Measurements from ENCODE around the gene TNS1. TPM values are rescaled to one million over a fixed set of nuclear protein-coding genes. Genes with fewer than 3 reads are reported as not detected.

Gene TNS1
- total RNA-seq, 3 donors from 2014 or later (not counting 1 experiment from before 2014, with no cell fraction given) = 1.1 to 3.0 (median 2.1) TPM

- Histone ChIP-seq H3K36me3 (ENCODE audit: control insufficient read depth, insufficient read depth, low read length) (no peaks in the 10 kb centered on the region), H3K27ac (ENCODE audit: low read length) (no peak overlapping the region), H3K4me1 (ENCODE audit: control insufficient read depth, insufficient read depth, low read length) (no peaks in the 10 kb centered on the region), H3K9me3 (ENCODE audit: control insufficient read depth, insufficient read depth, low read length) (no peaks in the 10 kb centered on the region), H3K4me3 (ENCODE audit: low read length) (no peak overlapping the region), H3K27me3 (ENCODE audit: control insufficient read depth, insufficient read depth, low read length) (no peaks in the 10 kb centered on the region)
- no peak for DNase-seq
- no peak overlapping the region for H3K27ac Mint-ChIP-seq
- H3K27me3 Mint-ChIP-seq (ENCODE audit: low read depth in 2 of 2) = peaks cover 12 to 14% of the 10 kb centered on the region in 2 donors
- ATAC-seq = no peak
- no peak overlapping the region for H3K4me3 Mint-ChIP-seq
- intact Hi-C loops (cut with micrococcal nuclease) = no loop called here
- 44% methylated on average over 10 of the region's 11 CpGs for WGBS (ENCODE audit: insufficient coverage)
- no peaks in the 10 kb centered on the region for H3K36me3 Mint-ChIP-seq
- TF ChIP-seq CTCF (IDR thresholded peaks at IDR 0.05) = no peak
- H3K9me3 Mint-ChIP-seq = no peaks in the 10 kb centered on the region
- no peaks in the 10 kb centered on the region for H3K4me1 Mint-ChIP-seq
Observed at GRCh38 chr2:218003281-218003944, 618 bp upstream of the TNS1 start.

GRCh38 chr2:218002143-218002844, 501 bp downstream of the TNS1 start:
- DNase-seq (no peak), ATAC-seq (no peak)
- peaks cover 8 to 11% of the 10 kb centered on the region in 2 donors for H3K27me3 Mint-ChIP-seq (ENCODE audit: low read depth in 2 of 2)
- H3K4me1 ChIP-seq (ENCODE audit: control insufficient read depth, insufficient read depth, low read length) = no peaks in the 10 kb centered on the region
- no peak overlapping the region for H3K4me3 Mint-ChIP-seq
- intact Hi-C loops (cut with micrococcal nuclease) = no loop called here
- no peak overlapping the region for H3K27ac ChIP-seq (ENCODE audit: low read length)
- 88% methylated on average over 9 of the region's 12 CpGs for WGBS (ENCODE audit: insufficient coverage)
- no peaks in the 10 kb centered on the region for H3K36me3 ChIP-seq (ENCODE audit: control insufficient read depth, insufficient read depth, low read length)
- no peak overlapping the region for H3K4me3 ChIP-seq (ENCODE audit: low read length)
- no peaks in the 10 kb centered on the region for H3K36me3 Mint-ChIP-seq
- no peaks in the 10 kb centered on the region for H3K9me3 ChIP-seq (ENCODE audit: control insufficient read depth, insufficient read depth, low read length)
- no peak overlapping the region for H3K27ac Mint-ChIP-seq
- no peaks in the 10 kb centered on the region for H3K27me3 ChIP-seq (ENCODE audit: control insufficient read depth, insufficient read depth, low read length)
- H3K4me1 Mint-ChIP-seq = no peaks in the 10 kb centered on the region
- no peak for TF ChIP-seq CTCF (IDR thresholded peaks at IDR 0.05)
- H3K9me3 Mint-ChIP-seq = no peaks in the 10 kb centered on the region

- Mint-ChIP-seq H3K4me3 (no peak overlapping the region), H3K9me3 (no peaks in the 10 kb centered on the region), H3K36me3 (no peaks in the 10 kb centered on the region), H3K4me1 (no peaks in the 10 kb centered on the region), H3K27me3 (ENCODE audit: low read depth in 2 of 2) (peaks cover 11 to 17% of the 10 kb centered on the region in 2 donors), H3K27ac (no peak overlapping the region)
- 68% methylated on average over 4 of the region's 4 CpGs for WGBS (ENCODE audit: insufficient coverage)
- intact Hi-C loops (cut with micrococcal nuclease) = no loop called here
- Histone ChIP-seq H3K27me3 (ENCODE audit: control insufficient read depth, insufficient read depth, low read length) (no peaks in the 10 kb centered on the region), H3K27ac (ENCODE audit: low read length) (no peak overlapping the region), H3K9me3 (ENCODE audit: control insufficient read depth, insufficient read depth, low read length) (no peaks in the 10 kb centered on the region), H3K4me3 (ENCODE audit: low read length) (no peak overlapping the region), H3K36me3 (ENCODE audit: control insufficient read depth, insufficient read depth, low read length) (no peaks in the 10 kb centered on the region), H3K4me1 (ENCODE audit: control insufficient read depth, insufficient read depth, low read length) (no peaks in the 10 kb centered on the region)
- DNase-seq (no peak), ATAC-seq (no peak)
- no peak for TF ChIP-seq CTCF (IDR thresholded peaks at IDR 0.05)
Observed at GRCh38 chr2:218001629-218002028, 1.2 kb downstream of the TNS1 start.
